ENCODE results near the gene SLC12A9.
A peak's percentile ranks its signal among the peaks of the same experiment; 100 is the strongest.
"Not testable (repeated sequence)": the region's sequence is repeated elsewhere in the genome, so short reads cannot be mapped to it uniquely, and the experiment has no call there.

SLC12A9 gene, protein sequence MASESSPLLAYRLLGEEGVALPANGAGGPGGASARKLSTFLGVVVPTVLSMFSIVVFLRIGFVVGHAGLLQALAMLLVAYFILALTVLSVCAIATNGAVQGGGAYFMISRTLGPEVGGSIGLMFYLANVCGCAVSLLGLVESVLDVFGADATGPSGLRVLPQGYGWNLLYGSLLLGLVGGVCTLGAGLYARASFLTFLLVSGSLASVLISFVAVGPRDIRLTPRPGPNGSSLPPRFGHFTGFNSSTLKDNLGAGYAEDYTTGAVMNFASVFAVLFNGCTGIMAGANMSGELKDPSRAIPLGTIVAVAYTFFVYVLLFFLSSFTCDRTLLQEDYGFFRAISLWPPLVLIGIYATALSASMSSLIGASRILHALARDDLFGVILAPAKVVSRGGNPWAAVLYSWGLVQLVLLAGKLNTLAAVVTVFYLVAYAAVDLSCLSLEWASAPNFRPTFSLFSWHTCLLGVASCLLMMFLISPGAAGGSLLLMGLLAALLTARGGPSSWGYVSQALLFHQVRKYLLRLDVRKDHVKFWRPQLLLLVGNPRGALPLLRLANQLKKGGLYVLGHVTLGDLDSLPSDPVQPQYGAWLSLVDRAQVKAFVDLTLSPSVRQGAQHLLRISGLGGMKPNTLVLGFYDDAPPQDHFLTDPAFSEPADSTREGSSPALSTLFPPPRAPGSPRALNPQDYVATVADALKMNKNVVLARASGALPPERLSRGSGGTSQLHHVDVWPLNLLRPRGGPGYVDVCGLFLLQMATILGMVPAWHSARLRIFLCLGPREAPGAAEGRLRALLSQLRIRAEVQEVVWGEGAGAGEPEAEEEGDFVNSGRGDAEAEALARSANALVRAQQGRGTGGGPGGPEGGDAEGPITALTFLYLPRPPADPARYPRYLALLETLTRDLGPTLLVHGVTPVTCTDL

DNA sequence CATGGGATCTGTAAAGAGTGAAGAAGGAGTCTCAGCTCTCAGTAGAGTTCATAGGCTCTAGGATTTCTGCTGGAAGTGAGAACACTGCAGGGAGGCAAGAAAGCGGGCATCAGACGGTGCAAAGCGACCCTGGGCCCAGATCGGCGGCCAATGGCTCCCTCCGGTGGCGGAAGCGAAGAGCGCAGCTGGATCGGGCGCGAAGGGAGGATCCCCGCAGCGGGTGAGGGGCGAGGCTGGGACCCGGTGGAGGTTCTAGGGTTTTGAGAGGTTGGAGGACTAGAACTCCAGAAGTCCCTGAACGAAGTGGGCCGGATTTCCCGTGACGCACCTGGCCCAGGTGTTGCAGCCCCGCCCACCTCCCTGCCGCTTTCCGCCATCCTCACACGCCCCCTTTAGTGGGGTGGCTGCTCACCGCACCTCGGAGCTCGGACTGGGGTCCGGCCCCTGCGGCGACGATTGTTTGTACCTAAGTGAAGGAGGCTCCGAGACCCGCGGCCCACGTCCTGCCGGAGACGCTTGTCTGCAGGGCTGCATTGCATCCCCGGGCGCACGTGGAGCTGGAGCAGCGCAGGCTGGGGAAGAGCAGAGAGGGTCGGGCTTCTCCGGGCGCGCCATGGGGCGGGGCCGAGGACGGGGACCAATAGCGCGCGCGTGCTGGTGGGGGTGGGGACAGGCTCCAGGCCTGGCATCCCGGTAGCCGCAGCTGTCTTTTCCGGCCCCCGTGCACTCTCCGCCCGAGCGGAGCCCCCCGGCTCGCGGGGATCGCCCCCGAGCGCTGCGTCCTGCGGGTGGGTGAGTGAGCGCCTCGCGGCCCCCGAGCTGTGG lies at the start of gene SLC12A9:
Gene SLC12A9 (plus strand): TSS at position 666 of the 825 bp plus-strand sequence. CDS start 1,485 bp downstream, outside the sequence.
- peak; percentile 89 to 91 for DNase-seq

GRCh38 chr7:100802951-100803350 lies 49.6 kb upstream of the SLC12A9 start:
- DNase-seq: no peak

- peak in 1 of 2 donors; percentile 37 for DNase-seq
Observed at GRCh38 chr7:100803398-100804161, 48.9 kb upstream of the SLC12A9 start.

DNA sequence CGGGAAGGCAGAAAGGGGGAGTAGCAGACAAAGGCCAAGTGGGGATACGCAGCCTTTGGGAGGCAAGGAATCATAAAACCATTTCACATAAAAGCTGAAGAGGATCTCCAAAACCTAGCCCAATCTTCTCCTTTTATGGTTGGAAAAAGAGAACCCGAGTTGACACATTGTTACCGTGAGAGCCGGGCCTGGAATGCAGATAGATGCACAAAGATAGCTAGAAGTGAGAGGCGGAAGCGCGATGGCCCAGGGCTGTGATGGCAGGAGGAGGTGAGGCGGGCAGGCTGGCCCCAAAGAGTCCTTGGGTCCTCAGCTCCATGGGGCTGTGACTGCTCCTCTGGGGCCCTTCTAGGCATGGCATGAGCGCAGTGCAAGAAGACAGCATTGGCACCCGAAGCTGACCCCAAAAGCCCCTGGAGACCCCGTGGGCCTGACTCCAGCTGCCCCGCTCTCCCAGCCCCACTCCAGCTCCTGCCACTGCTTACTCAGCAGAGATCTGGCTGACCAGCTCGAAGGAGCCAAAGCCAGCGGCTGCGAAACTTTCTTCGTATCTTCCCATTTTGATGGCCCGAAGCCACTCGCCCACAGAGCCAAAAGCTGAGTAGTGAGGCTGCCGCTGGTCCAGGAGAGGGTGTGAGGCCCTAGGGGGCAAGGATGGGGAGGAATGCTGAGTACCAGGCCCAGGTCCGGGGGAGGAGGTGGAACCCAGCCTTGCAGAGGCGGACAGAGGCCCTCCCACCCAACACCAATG lies 47.7 kb upstream of the SLC12A9 start:
- DNase-seq: no peak

- no peak for DNase-seq
Observed at GRCh38 chr7:100806276-100806675, 46.2 kb upstream of the SLC12A9 start.

DNA sequence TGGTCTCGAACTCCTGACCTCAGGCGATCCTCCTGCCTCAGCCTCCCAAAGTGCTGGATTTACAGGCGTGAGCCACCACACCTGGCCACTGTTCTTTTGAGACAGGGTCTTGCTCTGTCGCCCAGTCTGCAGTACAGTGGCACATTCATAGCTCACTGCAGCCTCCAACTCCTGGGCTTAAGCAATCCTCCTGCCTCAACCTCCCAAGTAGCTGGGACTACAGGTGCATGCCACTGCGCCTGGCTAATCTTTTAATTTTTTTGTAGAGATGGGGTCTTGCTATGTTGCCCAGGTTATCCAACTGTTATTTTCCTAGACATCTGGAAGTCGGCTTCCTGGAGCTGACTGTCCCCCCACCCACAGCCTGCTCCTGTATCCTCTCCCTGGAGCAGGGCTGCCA lies 45.6 kb upstream of the SLC12A9 start:
- not testable (repeated sequence) for DNase-seq

DNA sequence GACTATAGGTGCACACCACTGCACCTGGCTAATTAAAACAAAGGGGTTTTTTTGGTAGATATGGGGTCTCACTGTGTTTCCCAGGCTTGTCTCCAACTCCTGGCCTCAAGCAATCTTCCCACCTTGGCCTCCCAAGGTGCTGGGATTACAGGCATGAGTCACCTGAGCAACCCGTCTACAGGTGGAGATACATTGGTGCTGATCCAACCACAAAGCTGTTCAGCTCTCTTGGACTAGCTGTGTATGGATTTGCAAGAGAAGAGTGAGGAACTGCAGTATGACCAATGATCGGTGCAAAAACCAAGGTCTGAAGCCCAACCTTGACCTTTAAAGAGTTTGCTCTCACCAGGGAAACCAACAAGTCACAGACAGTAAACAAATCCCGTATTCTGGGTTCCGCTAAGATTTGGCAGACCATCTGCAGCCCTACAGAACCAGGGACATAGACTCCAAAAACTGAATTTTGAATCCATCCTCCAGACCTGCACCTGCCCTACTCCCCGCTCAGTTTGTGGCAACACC lies 44.1 kb upstream of the SLC12A9 start:
- DNase-seq: no peak

DNA sequence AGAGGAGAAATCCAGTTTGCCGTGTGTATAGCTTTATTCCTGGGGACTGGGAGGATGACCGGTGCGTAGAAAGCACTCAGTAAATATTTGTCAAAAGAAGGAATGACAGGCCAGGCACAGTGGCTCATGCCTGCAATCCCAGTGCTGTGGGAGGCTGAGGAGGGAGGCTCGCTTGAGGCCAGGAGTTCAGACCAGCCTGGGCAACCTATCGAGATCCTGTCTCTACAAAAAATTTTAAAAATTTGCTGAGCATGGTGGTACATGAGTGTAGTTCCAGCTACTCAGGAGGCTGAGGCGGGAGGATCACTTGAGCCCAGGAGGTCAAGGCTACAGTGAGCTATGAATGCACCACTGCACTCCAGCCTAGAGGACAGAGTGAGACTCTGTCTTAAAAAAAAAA lies 41.0 kb upstream of the SLC12A9 start:
- no peak for DNase-seq

- no peak for DNase-seq
Observed at GRCh38 chr7:100812729-100813128, 39.8 kb upstream of the SLC12A9 start.

DNA sequence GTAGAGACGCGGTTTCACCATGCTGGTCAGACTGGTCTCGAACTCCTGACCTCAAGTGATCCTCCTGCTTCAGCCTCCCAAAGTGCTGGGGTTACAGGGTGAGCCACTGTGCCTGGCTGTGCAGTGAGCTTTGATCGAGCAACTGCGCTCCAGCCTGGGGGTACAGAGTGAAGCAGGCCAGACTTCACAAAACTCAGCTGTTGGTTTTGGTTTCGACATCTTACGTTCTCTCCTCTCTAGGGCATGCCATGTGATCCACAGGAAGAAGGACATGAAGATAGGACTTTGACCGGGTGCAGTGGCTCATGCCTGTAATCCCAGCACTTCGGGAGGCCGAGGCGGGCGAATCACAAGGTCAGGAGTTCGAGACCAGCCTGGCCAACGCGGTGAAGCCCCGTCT lies 36.0 kb upstream of the SLC12A9 start:
- not testable (repeated sequence) for DNase-seq

DNA sequence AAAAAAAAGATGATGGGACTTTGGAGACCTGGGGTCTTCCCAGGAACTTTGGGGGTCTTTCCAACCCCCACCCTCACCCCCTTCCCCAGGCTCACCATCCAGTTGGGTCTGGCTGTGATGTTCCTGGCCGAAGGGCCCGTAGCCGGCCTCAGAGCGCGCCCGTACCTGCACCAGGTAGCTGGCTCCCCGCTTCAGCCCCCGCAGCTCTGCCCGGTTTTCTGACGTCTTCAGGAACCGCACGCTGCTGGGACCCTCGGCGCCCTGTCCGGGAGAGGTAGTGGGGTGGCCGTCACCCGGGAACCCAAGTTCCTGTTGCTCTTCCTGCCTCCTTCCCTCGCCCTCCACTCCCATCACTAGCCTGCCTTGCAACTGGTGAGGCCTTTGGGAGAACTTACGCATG lies 35.4 kb upstream of the SLC12A9 start:
- no peak for DNase-seq

DNA sequence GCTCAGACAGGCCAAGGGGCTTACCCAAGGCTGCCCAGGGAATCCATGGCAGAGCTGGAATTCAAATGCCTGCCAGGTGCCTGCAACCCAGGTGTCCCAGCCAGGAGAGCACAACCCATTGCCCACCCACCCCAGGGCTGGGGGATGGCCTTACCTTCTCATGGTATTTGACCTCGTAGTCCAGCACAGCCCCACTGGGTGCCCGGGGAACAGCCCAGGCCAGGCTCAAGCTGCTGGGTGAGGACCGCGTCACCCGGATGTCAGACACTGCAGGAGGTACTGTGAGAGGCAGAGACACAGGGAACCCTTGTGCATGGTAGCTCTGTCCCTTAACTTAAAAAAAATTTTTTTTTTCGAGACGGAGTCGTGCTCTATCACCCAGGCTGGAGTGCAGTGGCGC lies 34.1 kb upstream of the SLC12A9 start:
- DNase-seq: no peak

DNA sequence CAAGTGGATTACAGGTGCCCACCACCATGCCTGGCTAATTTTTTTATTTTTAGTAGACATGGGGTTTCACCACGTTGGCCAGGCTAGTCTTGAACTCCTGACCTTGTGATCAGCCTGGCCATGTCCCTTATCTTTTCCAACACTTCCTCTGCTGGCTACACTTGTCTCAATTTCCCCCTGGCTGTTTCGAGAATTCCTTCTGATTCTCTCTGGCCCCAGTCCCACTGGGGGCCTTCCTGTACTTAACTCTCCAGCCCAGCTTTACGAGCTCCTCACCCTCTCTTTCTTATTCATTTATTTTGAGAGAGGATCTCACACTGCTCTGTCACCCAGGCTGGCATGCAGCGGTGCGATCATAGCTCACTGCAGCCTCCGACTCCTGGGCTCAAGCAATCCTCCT lies 33.7 kb upstream of the SLC12A9 start:
- no peak for DNase-seq

GRCh38 chr7:100819586-100819985 lies 32.9 kb upstream of the SLC12A9 start:
- no peak for DNase-seq

DNA sequence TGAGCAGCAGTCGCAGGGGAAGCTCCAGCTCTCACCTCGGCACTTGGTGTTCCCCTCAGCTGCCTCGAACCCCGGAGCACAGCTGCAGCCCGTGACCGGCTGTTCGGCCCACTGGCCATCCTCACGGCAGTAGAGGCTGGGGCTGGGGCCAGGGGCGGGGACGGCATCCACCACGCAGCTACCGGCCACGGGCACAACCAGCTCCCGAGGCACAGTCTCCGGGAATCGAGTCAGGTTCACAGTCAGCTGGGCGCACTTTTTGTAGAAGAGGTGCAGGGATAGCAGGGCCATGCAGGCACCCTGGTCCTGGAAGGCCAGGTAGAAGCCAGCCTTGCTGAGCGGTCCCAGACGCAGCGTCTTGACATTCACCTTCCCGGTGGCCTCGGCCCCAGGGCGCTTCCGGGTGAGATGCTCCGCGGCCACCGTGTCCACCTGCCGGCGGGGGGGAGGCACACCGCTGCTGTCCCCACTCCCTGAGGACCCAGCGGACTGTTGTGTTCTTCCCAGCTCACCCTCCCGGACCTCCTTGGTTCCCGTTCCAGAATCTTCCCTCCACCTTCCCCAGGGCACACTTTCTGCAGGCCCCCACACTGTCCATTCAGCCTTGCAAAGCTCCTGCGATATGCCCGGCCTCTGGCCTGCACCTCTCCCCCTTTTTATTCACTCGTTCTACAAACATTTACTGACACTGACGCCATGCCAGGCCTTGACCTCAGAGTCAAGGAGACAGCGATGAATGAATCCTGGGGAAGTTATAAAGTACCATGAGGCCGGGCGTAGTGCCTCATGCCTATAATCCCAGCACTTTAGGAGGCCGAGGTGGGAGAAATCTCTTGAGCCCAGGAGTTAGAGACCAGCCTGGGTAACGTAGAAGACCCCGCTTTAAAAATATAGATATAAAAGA lies 30.0 kb upstream of the SLC12A9 start:
- DNase-seq: no peak

DNA sequence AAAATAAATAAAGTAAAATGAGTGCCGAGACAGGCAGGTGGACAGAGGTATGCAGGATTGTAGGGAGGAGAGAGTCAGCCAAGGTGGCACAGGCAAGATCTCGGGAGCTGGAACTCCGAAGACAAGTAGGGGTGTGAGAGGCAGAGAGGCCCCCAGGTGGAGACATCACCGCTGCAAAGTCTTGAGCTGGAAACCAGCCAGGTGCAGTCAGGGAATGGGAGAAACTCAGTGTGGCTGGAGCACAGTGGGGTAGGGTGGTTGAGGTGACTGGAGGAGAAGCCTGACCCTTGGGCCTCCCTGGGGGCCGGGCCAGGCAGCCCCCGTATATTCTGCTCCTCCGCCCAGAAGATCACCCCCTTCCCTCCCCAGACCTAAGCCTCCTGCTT lies 29.4 kb upstream of the SLC12A9 start:
- DNase-seq: no peak

GRCh38 chr7:100823534-100823933 lies 29.0 kb upstream of the SLC12A9 start:
- no peak for DNase-seq

GRCh38 chr7:100824499-100825214 lies 27.9 kb upstream of the SLC12A9 start:
- DNase-seq: no peak

- no peak for DNase-seq
Observed at GRCh38 chr7:100825215-100825671, 27.3 kb upstream of the SLC12A9 start.
